Measurements from ENCODE around the gene GNAZ. TPM values are rescaled to one million over a fixed set of nuclear protein-coding genes. Genes with fewer than 3 reads are reported as not detected.

The GNAZ gene
- polyA plus RNA-seq, 1 experiment = 12.6 TPM

- peak; percentile 21 for DNase-seq (ENCODE audit: low read depth)
- CTCF ChIA-PET = no interaction called here
- H3K27me3 ChIP-seq (ENCODE audit: control insufficient read depth, insufficient read depth, low read length) = no peaks in the 10 kb centered on the region; the same call in 1 of the 2 replicates
- H3K4me3 ChIP-seq (ENCODE audit: low read depth, low read length) = no peak overlapping the region
- no peaks in the 10 kb centered on the region; the same call in 1 of the 2 replicates for H3K36me3 ChIP-seq (ENCODE audit: control insufficient read depth, insufficient read depth, low read length)
- POLR2A ChIA-PET = no interaction called here
- no peak for TF ChIP-seq CTCF (IDR thresholded peaks at IDR 0.05; ENCODE audit: insufficient read depth, low read depth, low read length)
Measured at GRCh38 chr22:23072911-23073491, 2.7 kb downstream of the GNAZ start.

- Histone ChIP-seq H3K36me3 (ENCODE audit: control insufficient read depth, insufficient read depth, low read length) (no peaks in the 10 kb centered on the region; the same call in 1 of the 2 replicates), H3K4me3 (ENCODE audit: low read depth, low read length) (no peak overlapping the region), H3K27me3 (ENCODE audit: control insufficient read depth, insufficient read depth, low read length) (no peaks in the 10 kb centered on the region; the same call in 1 of the 2 replicates)
- TF ChIP-seq CTCF (IDR thresholded peaks at IDR 0.05; ENCODE audit: insufficient read depth, low read depth, low read length) = no peak
- CTCF ChIA-PET = no interaction called here
- DNase-seq (ENCODE audit: low read depth) = no peak
- POLR2A ChIA-PET = no interaction called here
Measured at GRCh38 chr22:23073526-23074229, 3.4 kb downstream of the GNAZ start.

- Histone ChIP-seq H3K27me3 (ENCODE audit: control insufficient read depth, insufficient read depth, low read length) (no peaks in the 10 kb centered on the region), H3K36me3 (ENCODE audit: control insufficient read depth, insufficient read depth, low read length) (no peaks in the 10 kb centered on the region; the same call in 1 of the 2 replicates), H3K4me3 (ENCODE audit: low read depth, low read length) (no peak overlapping the region)
- TF ChIP-seq CTCF (IDR thresholded peaks at IDR 0.05; ENCODE audit: insufficient read depth, low read depth, low read length) = no peak
- ChIA-PET CTCF (no interaction called here), POLR2A (interaction anchor here (0.6 kb wide), 2 partner anchors 8 to 100 kb away, joined by 3 read pairs; no protein-coding TSS in a partner anchor)
- DNase-seq (ENCODE audit: low read depth) = no peak
Measured at GRCh38 chr22:23074451-23074850, 4.1 kb downstream of the GNAZ start.

GRCh38 chr22:23075050-23075449 is 4.7 kb downstream of the GNAZ start:
- CTCF ChIA-PET = no interaction called here
- Histone ChIP-seq H3K36me3 (ENCODE audit: control insufficient read depth, insufficient read depth, low read length) (no peaks in the 10 kb centered on the region; the same call in 1 of the 2 replicates), H3K4me3 (ENCODE audit: low read depth, low read length) (no peak overlapping the region), H3K27me3 (ENCODE audit: control insufficient read depth, insufficient read depth, low read length) (no peaks in the 10 kb centered on the region)
- no peak for TF ChIP-seq CTCF (IDR thresholded peaks at IDR 0.05; ENCODE audit: insufficient read depth, low read depth, low read length)
- no peak for DNase-seq (ENCODE audit: low read depth)
- POLR2A ChIA-PET = no interaction called here

- ChIA-PET POLR2A (no interaction called here), CTCF (no interaction called here)
- no peak for DNase-seq (ENCODE audit: low read depth)
- no peaks in the 10 kb centered on the region; the same call in 1 of the 2 replicates for H3K36me3 ChIP-seq (ENCODE audit: control insufficient read depth, insufficient read depth, low read length)
- H3K27me3 ChIP-seq (ENCODE audit: control insufficient read depth, insufficient read depth, low read length) = no peaks in the 10 kb centered on the region
- no peak for TF ChIP-seq CTCF (IDR thresholded peaks at IDR 0.05; ENCODE audit: insufficient read depth, low read depth, low read length)
- no peak overlapping the region for H3K4me3 ChIP-seq (ENCODE audit: low read depth, low read length)
Measured at GRCh38 chr22:23075525-23076216, 5.4 kb downstream of the GNAZ start.
